GM18508 (cell line): ENCODE results near the gene OPCML.

ENCODE experiments used
- ATAC-seq: cut with Tn5 transposase; IDR thresholded peaks from one replicate; pipeline ENCODE4 v1.9.1; 2021; ENCODE audit warnings: moderate number of reproducible peaks; ENCODE audit not compliant: insufficient read depth, unreplicated experiment

Gene OPCML

GRCh38 chr11:132576706-132577105 lies 955.6 kb downstream of the OPCML start:
- ATAC-seq: no peak

- ATAC-seq: no peak
These were observed 968.0 kb downstream of the OPCML start for GRCh38 chr11:132564091-132564885.

- no peak for ATAC-seq
These were observed 969.3 kb downstream of the OPCML start for GRCh38 chr11:132563050-132563449.

DNA sequence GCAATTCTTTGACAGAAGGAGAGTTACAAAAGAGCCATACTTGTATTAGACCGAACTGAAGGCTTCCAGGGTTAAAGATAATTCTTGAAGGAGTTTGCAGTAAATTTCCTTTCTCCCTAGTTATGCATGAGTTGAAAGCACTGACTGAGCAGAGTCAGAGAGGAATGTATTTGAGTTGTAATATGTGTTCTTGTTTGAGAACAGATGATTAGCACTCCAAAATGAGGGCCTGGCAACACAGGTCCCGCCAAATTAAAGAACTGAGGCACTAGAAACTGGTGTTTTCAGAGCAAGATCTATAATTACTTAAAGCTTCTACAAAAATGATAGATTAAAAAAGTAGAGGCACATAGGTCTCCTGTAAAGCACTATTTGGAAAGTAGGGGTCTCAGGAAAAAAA lies 970.4 kb downstream of the OPCML start:
- ATAC-seq: no peak

- ATAC-seq: no peak
These were observed 972.8 kb downstream of the OPCML start for GRCh38 chr11:132559331-132560036.

DNA sequence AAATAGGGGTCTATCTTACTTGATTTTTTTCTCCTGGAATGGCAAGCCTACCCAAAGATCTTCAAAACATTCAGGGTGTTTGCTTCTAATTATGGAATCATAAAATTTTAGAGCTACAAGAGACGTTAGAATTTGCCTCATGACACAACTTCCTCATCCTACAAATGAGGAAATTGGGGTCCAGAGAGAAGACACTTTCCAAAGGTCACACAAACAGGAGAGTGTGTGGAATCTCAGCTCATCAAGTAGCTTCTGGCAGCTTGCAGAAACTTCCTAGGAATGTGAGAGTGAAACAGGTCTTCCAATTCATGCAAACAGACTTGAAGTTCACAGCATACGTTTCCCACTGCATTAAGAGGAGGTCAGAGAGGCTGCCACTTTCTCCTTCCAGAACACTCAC lies 976.0 kb downstream of the OPCML start:
- ATAC-seq: no peak

DNA sequence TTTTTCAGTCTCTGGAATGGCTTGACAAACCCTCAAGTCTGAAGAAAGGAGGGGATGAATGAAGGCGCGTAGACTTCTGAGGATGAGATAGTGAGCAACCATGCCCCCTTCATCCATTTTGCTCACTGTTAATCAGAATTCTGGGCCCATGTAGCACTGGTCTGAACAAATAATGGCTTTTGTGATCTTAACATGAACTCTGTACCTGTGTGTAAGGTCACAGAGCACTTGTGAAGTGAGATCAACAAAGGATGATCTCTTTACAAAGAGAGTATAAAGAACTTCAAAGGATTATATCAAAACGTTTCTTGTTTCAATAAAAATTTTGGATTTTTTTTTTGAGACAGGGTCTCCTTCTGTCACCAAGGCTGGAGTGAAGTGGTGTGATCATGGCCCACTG lies 976.7 kb downstream of the OPCML start:
- ATAC-seq: no peak

DNA sequence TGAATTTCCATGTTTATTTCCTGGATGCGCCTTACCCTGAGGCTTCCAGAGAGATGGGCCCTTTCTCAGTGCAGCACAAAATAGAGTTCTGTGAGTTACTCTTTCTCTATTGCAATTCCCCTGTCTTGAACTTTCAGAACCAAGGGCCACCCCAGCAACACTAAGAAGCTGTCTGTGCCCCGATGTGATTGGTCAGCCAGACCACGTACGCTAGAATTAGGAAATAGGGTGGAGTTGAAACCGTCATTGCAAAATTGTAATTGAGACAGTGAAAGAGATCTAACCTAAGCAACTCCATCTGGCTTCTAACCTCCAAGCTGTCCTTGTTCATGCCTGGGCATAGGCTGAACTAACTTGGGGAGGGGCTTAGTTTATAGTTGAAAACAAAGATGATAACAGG lies 981.3 kb downstream of the OPCML start:
- no peak for ATAC-seq

DNA sequence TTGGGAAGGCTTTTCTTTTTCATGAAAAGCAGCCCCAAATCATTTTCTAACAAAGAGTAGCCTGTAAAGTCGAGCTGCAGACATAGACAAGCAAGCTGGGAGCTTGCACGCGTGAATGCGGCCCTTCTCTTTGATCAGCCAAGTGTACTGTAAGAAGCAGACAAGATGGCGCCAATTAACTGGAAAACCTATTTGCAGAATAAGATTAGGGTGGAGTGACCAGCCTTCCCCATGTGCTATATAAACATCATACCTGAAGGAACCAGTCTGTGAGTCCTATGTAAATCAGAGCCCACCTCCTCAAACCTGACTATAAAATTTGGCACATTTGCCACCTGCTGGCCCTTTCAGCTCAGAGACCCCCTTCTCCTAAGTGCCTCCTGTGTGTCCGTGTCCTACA lies 982.7 kb downstream of the OPCML start:
- ATAC-seq: no peak

DNA sequence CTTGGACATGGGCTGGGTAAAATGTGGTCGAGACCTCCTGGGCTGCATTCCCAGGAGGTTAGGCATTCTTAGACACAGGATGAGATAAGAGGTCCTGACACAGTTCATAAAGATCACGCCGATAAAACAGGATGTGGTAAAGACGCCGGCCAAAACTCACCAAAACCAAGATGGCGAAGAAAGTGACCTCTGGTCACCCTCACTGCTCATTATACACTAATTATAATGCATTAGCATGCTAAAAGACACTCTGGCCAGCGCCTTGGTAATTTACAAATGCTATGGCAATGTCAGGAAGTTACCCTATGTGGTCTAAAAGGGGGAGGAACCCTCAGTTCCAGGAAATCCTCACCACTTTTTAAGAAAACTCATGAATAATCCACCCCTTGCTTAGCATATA lies 983.3 kb downstream of the OPCML start:
- ATAC-seq: no peak

DNA sequence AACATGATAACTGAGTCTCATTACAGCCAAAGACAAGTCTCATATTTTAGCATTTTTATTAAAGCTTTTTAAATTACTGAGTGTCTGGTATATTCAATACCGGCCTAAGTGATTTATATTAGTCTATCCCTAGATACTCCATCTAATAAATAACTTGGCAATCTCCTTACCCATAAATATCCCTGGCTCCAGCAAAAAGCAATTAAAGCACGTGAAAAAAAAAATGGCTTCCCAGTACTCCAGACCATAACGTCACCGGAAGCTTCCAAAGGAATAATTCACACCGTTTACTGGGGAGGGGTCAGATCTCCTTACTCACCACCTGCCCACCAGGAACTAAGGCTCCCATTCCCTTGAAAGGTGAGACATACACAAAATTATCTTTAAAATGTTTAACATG lies 988.3 kb downstream of the OPCML start:
- no peak for ATAC-seq

- no peak for ATAC-seq
These were observed 990.5 kb downstream of the OPCML start for GRCh38 chr11:132541794-132542193.

- no peak for ATAC-seq
These were observed 991.7 kb downstream of the OPCML start for GRCh38 chr11:132540581-132540980.

GRCh38 chr11:132539590-132540368 lies 992.5 kb downstream of the OPCML start:
- no peak for ATAC-seq

DNA sequence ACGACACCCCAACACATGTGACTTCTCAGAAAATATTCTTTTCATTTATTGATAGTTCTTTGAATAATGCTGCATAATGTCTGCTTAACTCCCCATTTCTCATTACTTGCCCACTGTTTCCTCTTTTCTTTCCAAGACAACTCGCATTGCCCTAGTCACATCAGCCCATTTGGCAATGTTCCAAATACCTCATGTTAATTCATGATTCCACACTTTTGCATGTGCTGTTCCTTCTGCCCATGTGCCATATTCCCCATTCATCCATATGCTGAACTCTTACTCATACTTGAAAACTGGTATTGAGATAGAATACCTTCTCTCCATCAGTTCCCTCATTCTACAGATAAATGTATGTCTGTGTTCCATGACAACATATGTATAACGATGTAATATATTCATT lies 993.7 kb downstream of the OPCML start:
- no peak for ATAC-seq

DNA sequence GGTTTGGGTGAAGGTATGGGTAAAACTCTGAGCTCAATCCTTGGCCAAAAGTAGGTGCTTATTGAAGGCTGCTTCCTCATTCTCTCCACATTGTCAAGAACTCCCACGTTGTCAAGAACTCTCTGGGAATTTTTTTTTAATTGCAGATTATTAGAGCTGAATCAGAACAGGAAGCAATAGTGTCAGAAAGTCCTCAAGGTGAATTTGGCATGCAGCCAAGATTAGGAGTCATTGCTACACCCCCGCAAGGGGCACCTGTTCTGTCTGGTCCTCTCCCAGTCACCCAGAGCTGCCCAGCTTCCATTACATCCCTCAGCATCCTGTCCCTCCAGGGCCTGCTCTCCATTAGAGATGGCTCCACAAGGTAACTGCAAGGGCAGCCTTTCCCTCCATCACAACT lies 996.5 kb downstream of the OPCML start:
- ATAC-seq: no peak

DNA sequence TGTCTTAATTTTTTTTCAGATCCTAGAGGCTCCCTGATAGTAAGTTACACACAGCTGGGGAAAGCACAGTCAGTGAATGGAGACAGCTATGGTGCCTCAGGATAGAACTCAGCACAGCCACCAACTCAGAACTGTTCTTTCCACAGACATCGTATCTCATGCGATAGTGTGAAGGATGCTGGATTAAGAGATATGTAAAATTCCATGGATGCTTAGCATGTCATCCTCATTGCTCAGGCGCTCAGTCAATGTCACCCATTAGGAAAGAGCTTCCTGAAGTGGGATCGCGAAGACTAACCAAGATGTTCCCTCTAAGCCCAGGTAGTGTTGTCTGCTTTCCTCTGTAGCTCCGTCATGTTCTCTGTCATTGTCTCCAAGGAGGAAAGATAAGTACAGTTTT lies 1000.4 kb downstream of the OPCML start:
- ATAC-seq: no peak

GRCh38 chr11:132528181-132528580 lies 1004.1 kb downstream of the OPCML start:
- no peak for ATAC-seq

DNA sequence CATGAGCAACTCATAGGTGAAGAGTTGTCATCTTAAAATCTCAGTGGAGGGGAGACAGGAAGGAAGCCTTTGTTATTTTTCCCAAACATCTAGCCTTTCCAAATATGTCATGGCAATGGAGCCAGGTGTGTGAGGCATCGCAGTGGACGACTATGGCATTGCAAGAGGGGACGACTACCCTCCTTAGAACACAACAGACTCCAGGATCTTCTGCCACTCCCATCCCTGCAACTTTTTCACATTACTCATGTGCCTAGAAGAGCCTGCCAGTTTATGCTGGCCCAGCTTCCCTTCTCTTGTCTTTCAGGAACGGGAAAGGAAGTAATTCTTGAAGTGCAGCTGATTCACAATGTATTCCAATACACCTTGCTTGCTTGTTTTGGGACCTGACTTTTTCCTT lies 1008.4 kb downstream of the OPCML start:
- ATAC-seq: no peak

- no peak for ATAC-seq
These were observed 1012.1 kb downstream of the OPCML start for GRCh38 chr11:132520199-132520598.

- no peak for ATAC-seq
These were observed 1013.0 kb downstream of the OPCML start for GRCh38 chr11:132519241-132519815.
